H9 (cell line): Measurements from ENCODE around the gene COLEC12. TPM values are rescaled to one million over a fixed set of nuclear protein-coding genes. Genes with fewer than 3 reads are reported as not detected.

Experiments
- DNase-seq: peaks from one replicate; pipeline ENCODE4 v3.0.0-alpha.2; 2017
- H2AFZ ChIP-seq: one replicate; pipeline ENCODE4 v1.6.1; 2013; ENCODE audit warnings: mild to moderate bottlenecking, low read length, control low read depth, moderate library complexity
- H2AK5ac ChIP-seq: 2 replicates; pipeline ENCODE4 v1.6.1; 2013; ENCODE audit warnings: low read length, control low read depth, mixed read lengths; ENCODE audit not compliant: insufficient read length
- H2BK120ac ChIP-seq: one replicate; pipeline ENCODE4 v1.6.1; 2013; ENCODE audit warnings: low read depth, mild to moderate bottlenecking, low read length, control low read depth, inconsistent platforms; ENCODE audit not compliant: poor library complexity, severe bottlenecking
- H2BK12ac ChIP-seq: 2 replicates; pipeline ENCODE4 v1.6.1; 2013; ENCODE audit warnings: low read length, control low read depth, mixed read lengths, low read depth; ENCODE audit not compliant: insufficient read length
- H2BK15ac ChIP-seq: 2 replicates; pipeline ENCODE4 v1.6.1; 2013; ENCODE audit warnings: low read depth, low read length, control low read depth
- H2BK20ac ChIP-seq: one replicate; pipeline ENCODE4 v1.6.1; 2013; ENCODE audit warnings: low read depth, mild to moderate bottlenecking, low read length, control low read depth, inconsistent platforms; ENCODE audit not compliant: poor library complexity, severe bottlenecking
- H2BK5ac ChIP-seq: 2 replicates; pipeline ENCODE4 v1.6.1; 2013; ENCODE audit warnings: low read length, control low read depth, mixed read lengths; ENCODE audit not compliant: insufficient read length
- H3K14ac ChIP-seq: 2 replicates; pipeline ENCODE4 v1.6.1; 2013; ENCODE audit warnings: low read length, control low read depth; ENCODE audit not compliant: insufficient read depth
- H3K18ac ChIP-seq: 2 replicates; pipeline ENCODE4 v1.6.1; 2013; ENCODE audit warnings: low read depth, mild to moderate bottlenecking, mixed read lengths, low read length, control low read depth; ENCODE audit not compliant: insufficient read length
- H3K23ac ChIP-seq: 2 replicates; pipeline ENCODE4 v1.6.1; 2013; ENCODE audit warnings: low read length, control low read depth, mixed read lengths, low read depth; ENCODE audit not compliant: insufficient read length
- H3K23me2 ChIP-seq: 2 replicates; pipeline ENCODE4 v1.6.1; 2013; ENCODE audit warnings: low read depth, mild to moderate bottlenecking, mixed read lengths, low read length, control low read depth; ENCODE audit not compliant: insufficient read length, poor library complexity, severe bottlenecking
- H3K27ac ChIP-seq: 2 replicates; pipeline ENCODE4 v1.5.1; 2013; ENCODE audit warnings: low read length, control low read depth, mixed read lengths, low read depth; ENCODE audit not compliant: insufficient read length
- H3K27me3 ChIP-seq: 2 replicates; pipeline ENCODE4 v1.6.1; 2013; ENCODE audit warnings: low read length, control low read depth, inconsistent platforms; ENCODE audit not compliant: insufficient read depth
- H3K4ac ChIP-seq: 2 replicates; pipeline ENCODE4 v1.6.1; 2013; ENCODE audit warnings: low read depth, mild to moderate bottlenecking, control low read depth, inconsistent platforms, low read length, moderate library complexity
- H3K4me1 ChIP-seq: 2 replicates; pipeline ENCODE4 v1.6.1; 2013; ENCODE audit warnings: low read length, control low read depth, inconsistent platforms; ENCODE audit not compliant: insufficient read depth
- H3K4me2 ChIP-seq: 2 replicates; pipeline ENCODE4 v1.6.1; 2013; ENCODE audit warnings: low read length, control low read depth, mixed read lengths; ENCODE audit not compliant: insufficient read length, insufficient read depth
- H3K56ac ChIP-seq: 2 replicates; pipeline ENCODE4 v1.6.1; 2013; ENCODE audit warnings: low read depth, mild to moderate bottlenecking, mixed read lengths, low read length, control low read depth; ENCODE audit not compliant: insufficient read length
- H3K79me1 ChIP-seq: 2 replicates; pipeline ENCODE4 v1.6.1; 2013; ENCODE audit warnings: low read depth, mild to moderate bottlenecking, moderate library complexity, low read length, control low read depth, inconsistent platforms; ENCODE audit not compliant: insufficient read depth, poor library complexity, severe bottlenecking
- H3K79me2 ChIP-seq: 2 replicates; pipeline ENCODE4 v1.6.1; 2013; ENCODE audit warnings: low read length, control low read depth, inconsistent platforms; ENCODE audit not compliant: insufficient read depth
- H3K9ac ChIP-seq: 2 replicates; pipeline ENCODE4 v1.6.1; 2013; ENCODE audit warnings: low read length, control low read depth, mixed read lengths; ENCODE audit not compliant: insufficient read length; ENCODE audit errors: extremely low read depth
- H3K9me3 ChIP-seq: one replicate; pipeline ENCODE4 v1.6.1; 2013; ENCODE audit warnings: low read depth, low read length, inconsistent platforms; ENCODE audit not compliant: control insufficient read depth
- H3T11ph ChIP-seq: one replicate; pipeline ENCODE4 v1.6.1; 2013; ENCODE audit warnings: mild to moderate bottlenecking, low read length, control low read depth, inconsistent platforms
- H4K20me1 ChIP-seq: one replicate; pipeline ENCODE4 v1.6.1; 2013; ENCODE audit not compliant: control insufficient read depth, insufficient read length, insufficient read depth
- H4K5ac ChIP-seq: 2 replicates; pipeline ENCODE4 v1.6.1; 2013; ENCODE audit warnings: low read depth, mild to moderate bottlenecking, mixed read lengths, low read length, control low read depth; ENCODE audit not compliant: insufficient read length
- H4K8ac ChIP-seq: replicated peaks from 2 replicates; pipeline ENCODE4 v1.6.1; 2013; ENCODE audit warnings: low read length, control low read depth, mixed read lengths, low read depth; ENCODE audit not compliant: insufficient read length
- H4K91ac ChIP-seq: 2 replicates; pipeline ENCODE4 v1.6.1; 2013; ENCODE audit warnings: low read depth, mild to moderate bottlenecking, moderate library complexity, mixed read lengths, low read length, control low read depth; ENCODE audit not compliant: insufficient read length
- H3K27ac Mint-ChIP-seq, 3 experiments: 2 replicates in 2 of 3; 3 replicates in 1 of 3; pipeline ENCODE4 v1.8.0; 2020 to 2021; ENCODE audit warnings: mixed read lengths in 3 of 3, mild to moderate bottlenecking in 1 of 3, moderate library complexity in 1 of 3
- H3K27me3 Mint-ChIP-seq: 2 replicates; pipeline ENCODE4 v1.8.0; 2021; ENCODE audit warnings: low read depth, mild to moderate bottlenecking, moderate library complexity, mixed read lengths
- H3K36me3 Mint-ChIP-seq, 3 experiments: 2 replicates in 2 of 3; 3 replicates in 1 of 3; pipeline ENCODE4 v1.8.0; 2020 to 2021; ENCODE audit warnings: low read depth in 3 of 3, mixed read lengths in 3 of 3; ENCODE audit not compliant: insufficient read depth in 1 of 3
- H3K4me1 Mint-ChIP-seq, 2 experiments: 2 replicates each; pipeline ENCODE4 v1.8.0; 2020; ENCODE audit warnings: mixed read lengths in 2 of 2
- H3K4me3 Mint-ChIP-seq, 2 experiments: 2 replicates in 1 of 2; 3 replicates in 1 of 2; pipeline ENCODE4 v1.8.0; 2020 to 2021; ENCODE audit warnings: mild to moderate bottlenecking in 2 of 2, mixed read lengths in 2 of 2, moderate library complexity in 1 of 2
- H3K9me3 Mint-ChIP-seq, 2 experiments: 2 replicates in 1 of 2; 3 replicates in 1 of 2; pipeline ENCODE4 v1.8.0; 2020; ENCODE audit warnings: mild to moderate bottlenecking in 2 of 2, mixed read lengths in 2 of 2, moderate library complexity in 1 of 2
- WGBS: extraction: QIAGEN DNeasy Blood & Tissue Kit; methylation state at CpG from one replicate; pipeline ENCODE4 v1.1.7; 2013; ENCODE audit warnings: missing lambda C conversion rate, low lambda C conversion rate, mixed read lengths; ENCODE audit not compliant: insufficient read length; ENCODE audit errors: extremely low coverage; 5-methylcytosine and 5-hydroxymethylcytosine counted together
- total RNA-seq: library from RNA; stranded (reverse); gene quantifications from 2 replicates; pipeline ENCODE4 v1.2.1, GENCODE V29; 2021
- TF ChIP-seq, protein P1 (sequence below): fragments of 200-600 bp; sonication (generic); conservative IDR thresholded peaks from 3 replicates; pipeline ENCODE4 v1.8.0; 2021; ENCODE audit warnings: antibody characterized with exemption, mild to moderate bottlenecking

Gene COLEC12
- total RNA-seq, 1 experiment from 2014 or later = 0.70 TPM

DNA sequence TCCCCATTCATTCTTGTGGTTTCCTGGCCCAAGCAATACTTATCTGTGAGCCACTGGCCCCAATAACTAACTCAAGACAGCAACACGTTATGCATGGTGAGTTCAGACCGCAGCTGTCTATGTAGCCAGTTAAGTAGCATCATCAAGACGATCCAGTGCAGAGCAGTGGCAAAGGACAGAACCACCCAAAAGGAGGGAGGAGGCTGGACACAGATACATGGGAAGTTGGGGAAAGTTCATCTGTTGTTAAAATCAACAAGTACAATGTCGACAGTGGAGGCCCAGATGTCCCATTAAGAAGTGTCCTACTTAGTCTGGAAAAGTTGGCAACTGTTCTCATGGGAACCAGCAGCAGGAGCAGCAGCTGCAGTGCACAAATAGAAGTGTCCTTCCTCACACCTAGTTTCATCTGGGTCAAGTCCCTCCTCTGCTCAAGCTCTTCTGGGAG, 125.8 kb downstream of the COLEC12 start:
- TF ChIP-seq, protein P1, sequence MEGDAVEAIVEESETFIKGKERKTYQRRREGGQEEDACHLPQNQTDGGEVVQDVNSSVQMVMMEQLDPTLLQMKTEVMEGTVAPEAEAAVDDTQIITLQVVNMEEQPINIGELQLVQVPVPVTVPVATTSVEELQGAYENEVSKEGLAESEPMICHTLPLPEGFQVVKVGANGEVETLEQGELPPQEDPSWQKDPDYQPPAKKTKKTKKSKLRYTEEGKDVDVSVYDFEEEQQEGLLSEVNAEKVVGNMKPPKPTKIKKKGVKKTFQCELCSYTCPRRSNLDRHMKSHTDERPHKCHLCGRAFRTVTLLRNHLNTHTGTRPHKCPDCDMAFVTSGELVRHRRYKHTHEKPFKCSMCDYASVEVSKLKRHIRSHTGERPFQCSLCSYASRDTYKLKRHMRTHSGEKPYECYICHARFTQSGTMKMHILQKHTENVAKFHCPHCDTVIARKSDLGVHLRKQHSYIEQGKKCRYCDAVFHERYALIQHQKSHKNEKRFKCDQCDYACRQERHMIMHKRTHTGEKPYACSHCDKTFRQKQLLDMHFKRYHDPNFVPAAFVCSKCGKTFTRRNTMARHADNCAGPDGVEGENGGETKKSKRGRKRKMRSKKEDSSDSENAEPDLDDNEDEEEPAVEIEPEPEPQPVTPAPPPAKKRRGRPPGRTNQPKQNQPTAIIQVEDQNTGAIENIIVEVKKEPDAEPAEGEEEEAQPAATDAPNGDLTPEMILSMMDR = no peak

More for the DNA sequence above, 125.8 kb downstream of the COLEC12 start:
- Histone ChIP-seq H3K27me3 (no peaks in the 10 kb centered on the region), H3K14ac (no peak overlapping the region), H2AK5ac (no peak overlapping the region), H3K27ac (no peak overlapping the region), H3K79me1 (no peaks in the 10 kb centered on the region), H3K9ac (no peak overlapping the region), H2BK15ac (no peak overlapping the region), H3K23ac (no peak overlapping the region), H4K5ac (no peak overlapping the region), H2BK120ac (no peak overlapping the region), H2BK20ac (no peak overlapping the region), H3K79me2 (no peaks in the 10 kb centered on the region), H3K23me2 (no peaks in the 10 kb centered on the region), H3K56ac (no peak overlapping the region), H3K18ac (no peak overlapping the region), H4K20me1 (no peaks in the 10 kb centered on the region), H3K9me3 (no peaks in the 10 kb centered on the region), H3T11ph (no peak overlapping the region), H2BK5ac (no peak overlapping the region), H3K4me2 (no peak overlapping the region), H2BK12ac (no peak overlapping the region), H2AFZ (no peak overlapping the region), H3K4me1 (no peaks in the 10 kb centered on the region), H3K4ac (no peak overlapping the region), H4K8ac (no peak overlapping the region), H4K91ac (no peak overlapping the region)
- peaks cover 16% of the 10 kb centered on the region in 2 experiments for H3K4me1 Mint-ChIP-seq
- no peak overlapping the region for H3K4me3 Mint-ChIP-seq
- H3K36me3 Mint-ChIP-seq = no peaks in the 10 kb centered on the region
- H3K9me3 Mint-ChIP-seq = no peaks in the 10 kb centered on the region
- DNase-seq = no peak
- no peak overlapping the region for H3K27ac Mint-ChIP-seq
- peaks cover 10% of the 10 kb centered on the region for H3K27me3 Mint-ChIP-seq
- no CpG with 5 or more reads among the region's 4 CpGs for WGBS
